Activated naive CD8-positive, alpha-beta T cell (primary cell): ENCODE measurements around the gene LCAT.

ENCODE experiments used
- H3K27ac Mint-ChIP-seq: one replicate; pipeline ENCODE4 v1.8.0; 2021; ENCODE audit warnings: mixed read lengths
- H3K27me3 Mint-ChIP-seq: one replicate; pipeline ENCODE4 v1.8.0; 2021; ENCODE audit warnings: mixed read lengths
- H3K36me3 Mint-ChIP-seq: one replicate; pipeline ENCODE4 v1.8.0; 2021; ENCODE audit warnings: mixed read lengths
- H3K4me1 Mint-ChIP-seq: one replicate; pipeline ENCODE4 v1.8.0; 2021; ENCODE audit warnings: low read depth, mixed read lengths
- H3K4me3 Mint-ChIP-seq: one replicate; pipeline ENCODE4 v1.8.0; 2021; ENCODE audit warnings: mild to moderate bottlenecking, mixed read lengths
- H3K9me3 Mint-ChIP-seq: one replicate; pipeline ENCODE4 v1.8.0; 2021; ENCODE audit warnings: low read depth, mixed read lengths

LCAT gene

DNA sequence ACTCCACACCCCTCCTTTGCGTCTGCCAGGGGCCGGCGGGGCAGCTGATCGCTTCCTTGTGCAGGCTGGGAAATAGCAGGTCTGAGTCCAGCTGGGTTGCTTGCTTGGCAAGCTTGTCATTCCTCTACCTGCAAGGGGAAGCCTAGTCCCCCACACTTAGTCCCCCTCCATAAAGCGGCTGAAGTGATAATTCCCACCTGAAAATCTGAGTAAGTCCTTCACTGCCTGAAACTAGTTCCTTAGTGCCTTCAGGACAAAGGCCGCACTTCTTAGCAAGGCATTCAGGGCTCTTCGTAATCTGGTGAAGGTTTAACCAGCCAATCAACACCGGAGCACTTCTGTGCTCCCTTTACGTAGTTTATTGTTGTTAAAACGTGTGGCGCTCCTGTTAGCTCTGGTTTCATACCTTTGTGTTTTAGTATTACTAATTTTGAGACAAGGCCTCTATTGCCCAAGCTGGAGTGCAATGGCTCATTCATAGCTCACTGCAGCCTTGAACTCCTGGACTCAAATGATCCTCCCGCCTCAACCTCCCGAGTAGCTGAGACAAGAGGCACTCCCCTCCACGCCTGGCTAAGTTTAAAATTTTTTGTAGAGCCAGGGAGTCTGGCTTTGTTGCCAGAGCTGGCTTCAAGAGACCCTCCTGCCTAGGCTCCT, 50.0 kb downstream of the LCAT start:
- Mint-ChIP-seq H3K4me3 (peak overlapping the region; percentile 97), H3K27me3 (no peaks in the 10 kb centered on the region), H3K9me3 (no peaks in the 10 kb centered on the region), H3K27ac (peak overlapping the region; percentile 93), H3K36me3 (peaks cover 3% of the 10 kb centered on the region), H3K4me1 (peaks cover 41% of the 10 kb centered on the region)

DNA sequence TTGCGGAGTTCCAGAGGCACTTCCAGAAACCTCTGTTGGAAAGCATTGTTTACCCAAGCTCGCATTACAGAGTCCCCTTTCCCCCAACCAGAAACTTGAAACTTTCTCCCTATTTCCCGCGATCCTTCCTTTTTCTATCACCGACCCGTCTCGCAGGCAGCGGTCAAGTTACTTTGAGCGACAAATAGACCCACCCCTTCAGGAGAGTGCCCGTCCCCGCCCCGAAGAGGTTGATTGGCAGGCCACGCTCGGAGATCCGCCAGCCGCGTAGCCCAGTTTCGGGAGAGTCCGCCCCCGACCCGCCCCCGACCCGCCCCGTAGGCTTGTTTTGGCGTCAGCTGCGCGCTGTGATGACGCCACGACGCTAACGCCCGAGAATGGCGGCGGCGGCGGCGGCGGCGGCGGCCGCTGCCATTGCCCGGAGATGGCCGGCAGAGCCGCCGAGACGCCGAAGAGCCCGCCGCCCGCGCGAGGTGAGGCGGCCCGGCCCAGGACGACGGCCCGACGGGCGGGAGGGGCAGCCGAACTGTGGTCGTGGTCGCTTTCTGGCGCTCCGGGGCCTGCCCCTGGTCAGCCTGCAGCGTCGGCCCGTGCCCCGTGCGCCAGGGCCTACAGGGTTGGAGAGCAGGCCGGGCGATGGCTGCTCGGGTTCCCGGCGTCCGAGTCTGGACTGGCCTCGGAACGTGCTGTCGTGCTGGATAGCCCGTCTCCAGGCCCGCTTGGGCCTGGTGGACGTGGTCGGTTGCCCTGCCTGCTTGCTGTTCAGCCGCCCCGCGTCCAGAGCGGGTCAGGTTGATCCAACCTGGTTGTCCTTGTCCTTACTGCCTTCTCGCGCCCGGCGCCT, 50.8 kb downstream of the LCAT start, which contains the start of gene PSKH1:
Gene PSKH1 (plus strand): TSS at position 356 of the 844 bp plus-strand sequence. CDS start 15,496 bp downstream, outside the sequence.
- Mint-ChIP-seq H3K4me3 (peak within 1 kb of the TSS; percentile 97), H3K9me3 (no peaks in the 10 kb centered on the region)

DNA sequence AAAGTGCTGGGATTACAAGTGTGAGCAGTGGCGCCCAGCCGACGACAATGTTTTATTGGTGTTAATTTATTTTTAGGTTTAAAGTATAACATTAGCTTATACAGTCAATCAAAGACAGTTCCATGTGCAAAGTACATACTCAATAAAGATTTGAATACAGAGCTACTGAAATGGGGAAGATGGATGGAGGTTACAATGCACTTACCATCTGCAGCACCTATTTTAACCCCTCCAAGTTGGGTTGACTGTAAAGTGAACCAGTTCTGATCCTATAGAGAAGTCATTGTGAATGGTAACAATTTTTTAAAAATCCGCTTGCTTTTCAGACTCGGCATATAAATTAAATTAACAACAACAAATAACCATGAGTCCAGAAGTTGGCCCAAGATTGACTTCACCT, 51.5 kb downstream of the LCAT start:
- Mint-ChIP-seq H3K36me3 (peaks cover 3% of the 10 kb centered on the region), H3K27me3 (no peaks in the 10 kb centered on the region), H3K9me3 (no peaks in the 10 kb centered on the region)

More for the DNA sequence above, 50.8 kb downstream of the LCAT start, which contains the start of gene PSKH1:
- peak within 1 kb of the TSS; percentile 93 for H3K27ac Mint-ChIP-seq
- H3K4me1 Mint-ChIP-seq, result peaks cover 39% of the 10 kb centered on the region
- peaks cover 3% of the 10 kb centered on the region for H3K36me3 Mint-ChIP-seq
- H3K27me3 Mint-ChIP-seq, result no peaks in the 10 kb centered on the region

More for the DNA sequence above, 51.5 kb downstream of the LCAT start:
- H3K4me3 Mint-ChIP-seq, result peak overlapping the region; percentile 87
- peaks cover 36% of the 10 kb centered on the region for H3K4me1 Mint-ChIP-seq
- H3K27ac Mint-ChIP-seq, result peak overlapping the region; percentile 69
